Hepatocyte (in vitro differentiated cells): ENCODE data around the gene PHAF1.

Experiments used
- CTCF ChIP-seq: fragments of 200-600 bp; sonication (generic); IDR thresholded peaks from 2 replicates; pipeline ENCODE4 v1.5.1; 2016; ENCODE audit warnings: antibody characterized with exemption, mild to moderate bottlenecking; ENCODE audit not compliant: poor library complexity
- EZH2 ChIP-seq: fragments of 200-600 bp; sonication (generic); IDR thresholded peaks from 2 replicates; pipeline ENCODE4 v1.6.1; 2016; ENCODE audit warnings: antibody characterized with exemption, mild to moderate bottlenecking, borderline replicate concordance

DNA sequence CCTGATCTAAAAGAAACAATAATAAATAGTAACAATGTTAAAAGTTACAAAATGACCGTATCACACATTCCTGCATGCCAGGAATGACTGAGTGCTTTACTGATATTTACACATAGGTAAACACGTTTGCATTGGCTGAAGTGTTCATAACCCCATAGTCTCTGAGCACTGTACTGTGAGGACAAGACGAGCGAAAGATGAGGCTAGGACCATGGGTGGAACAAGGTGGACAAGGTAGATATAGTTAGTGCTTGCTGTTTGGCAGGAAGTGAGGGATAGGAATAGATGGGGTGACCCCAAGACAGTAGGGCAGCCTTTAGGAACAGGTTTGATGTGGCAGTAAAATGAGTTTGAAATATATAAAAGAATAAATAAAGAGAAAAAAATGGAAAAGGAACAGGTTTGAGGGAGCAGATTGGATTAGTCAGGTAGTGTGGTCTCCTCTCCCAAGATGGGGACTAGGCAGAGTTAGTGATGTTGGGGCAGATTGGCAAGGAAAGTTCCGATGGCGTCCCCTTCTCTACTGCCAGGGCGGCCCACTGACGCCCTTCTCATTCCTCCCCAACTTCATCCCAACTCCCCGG is 81.8 kb downstream of the PHAF1 start:
- no peak for TF ChIP-seq CTCF
- no peak for TF ChIP-seq EZH2
